ENCODE results near the gene PLXNA4. TPM values are rescaled to one million over a fixed set of nuclear protein-coding genes. Genes with fewer than 3 reads are reported as not detected.

Gene PLXNA4
- total RNA-seq, 1 experiment from 2014 or later = not detected

- TF ChIP-seq REST (IDR thresholded peaks at IDR 0.05; ENCODE audit: low read depth) = no peak
- TF ChIP-seq JUND (IDR thresholded peaks at IDR 0.05) = no peak
- no peak for TF ChIP-seq ELF1 (IDR thresholded peaks at IDR 0.05; ENCODE audit: borderline replicate concordance, low read depth)
- TF ChIP-seq SP1 (IDR thresholded peaks at IDR 0.05; ENCODE audit: low read depth) = no peak
- no peak for TF ChIP-seq EZH2 (IDR thresholded peaks at IDR 0.05)
- no peak for TF ChIP-seq ZNF274 (IDR thresholded peaks at IDR 0.05; ENCODE audit: low read depth, low read length)
- no peak for TF ChIP-seq CBX3 (IDR thresholded peaks at IDR 0.05; ENCODE audit: low read depth)
Observed at GRCh38 chr7:132333301-132333700, 243.0 kb downstream of the PLXNA4 start (continued).

GRCh38 chr7:132328760-132329159 lies 247.5 kb downstream of the PLXNA4 start:
- TF ChIP-seq SP1 (IDR thresholded peaks at IDR 0.05; ENCODE audit: low read depth) (no peak), EGR1 (IDR thresholded peaks at IDR 0.05; ENCODE audit: low read depth) (no peak), EZH2phosphoT487 (IDR thresholded peaks at IDR 0.05; ENCODE audit: borderline replicate concordance) (no peak), YY1 (IDR thresholded peaks at IDR 0.05; ENCODE audit: extremely low read depth, insufficient replicate concordance, low read depth, low read length) (no peak), POLR2A (IDR thresholded peaks at IDR 0.05; ENCODE audit: borderline replicate concordance, extremely low read depth, insufficient read depth, insufficient read length) (no peak), ZFX (IDR thresholded peaks at IDR 0.05) (no peak), CTCF (IDR thresholded peaks at IDR 0.05 in 2 of 3, conservative IDR thresholded peaks at IDR 0.05 in 1 of 3; ENCODE audit: borderline replicate concordance in 1 of 3, insufficient read depth in 1 of 3, low read depth in 2 of 3, low read length in 2 of 3) (no peak), MAX (IDR thresholded peaks at IDR 0.05) (no peak), ELF1 (IDR thresholded peaks at IDR 0.05; ENCODE audit: borderline replicate concordance, low read depth) (no peak), JUND (IDR thresholded peaks at IDR 0.05) (no peak)
- H3K4me1 ChIP-seq (ENCODE audit: control insufficient read depth in 1 of 2, insufficient read depth in 2 of 2, low read length in 2 of 2) = no peaks in the 10 kb centered on the region
- no peaks in the 10 kb centered on the region for H4K20me1 ChIP-seq (ENCODE audit: insufficient read depth)
- ATAC-seq (no peak), DNase-seq (ENCODE audit: low read depth, low spot score) (no peak)
- no peaks in the 10 kb centered on the region for H3K79me2 ChIP-seq (ENCODE audit: insufficient read depth, low read length)
- RAD21 ChIA-PET (ENCODE audit: low non-redundant PET in 1 of 2, low total read pairs in 2 of 2, uncharacterized antibody in 2 of 2, unreplicated experiment in 2 of 2) = no interaction called here
- H2AFZ ChIP-seq (ENCODE audit: low read depth, low read length, poor library complexity, severe bottlenecking) = no peak overlapping the region
- no peak overlapping the region for H3K9ac ChIP-seq (ENCODE audit: low read length)
- H3K4me3 ChIP-seq (replicated peaks in 1 of 2; ENCODE audit: low read depth in 1 of 2, low read length in 2 of 2) = no peak overlapping the region
- CTCF ChIA-PET = no interaction called here
- H3K36me3 ChIP-seq (ENCODE audit: control insufficient read depth in 1 of 2, insufficient read depth in 2 of 2, low read length in 2 of 2) = no peaks in the 10 kb centered on the region
- H3K9me3 ChIP-seq (ENCODE audit: control insufficient read depth in 1 of 2, insufficient read depth in 1 of 2, low read depth in 1 of 2, low read length in 2 of 2) = no peaks in the 10 kb centered on the region
- BruUV-seq (replicated peaks) = no TSS peak
- H3K9me2 ChIP-seq (ENCODE audit: insufficient read depth) = no peaks in the 10 kb centered on the region
- peaks cover 74% of the 10 kb centered on the region for H3K27me3 ChIP-seq (ENCODE audit: insufficient read depth, low read length)
- no peak overlapping the region for H3K27ac ChIP-seq (ENCODE audit: low read depth, low read length)
- intact Hi-C loops (cut with micrococcal nuclease) = no loop called here
- POLR2A ChIA-PET = no interaction called here
- no peak overlapping the region for H3K4me2 ChIP-seq (ENCODE audit: low read length)
